GM23248 (cell line): ENCODE data around the gene SOX12.

Experiments used
- EZH2 ChIP-seq: fragments of 200-600 bp; sonication (generic); IDR thresholded peaks from 2 replicates; pipeline ENCODE4 v1.6.1; 2018; ENCODE audit warnings: antibody characterized with exemption, mild to moderate bottlenecking; ENCODE audit not compliant: insufficient read depth, poor library complexity, severe bottlenecking
- EZH2phosphoT487 ChIP-seq: fragments of 200-600 bp; sonication (generic); IDR thresholded peaks from 2 replicates; pipeline ENCODE4 v1.6.1; 2018; ENCODE audit warnings: antibody characterized with exemption, moderate library complexity, mild to moderate bottlenecking, low read depth; ENCODE audit not compliant: insufficient read depth

- no peak for TF ChIP-seq EZH2
- TF ChIP-seq EZH2phosphoT487, result no peak
These were observed 26.5 kb upstream of the SOX12 start for GRCh38 chr20:298776-299391.
